OCI-M2 (cell line): ENCODE results near the gene GLCCI1.
"Not testable (repeated sequence)": the region's sequence is repeated elsewhere in the genome, so short reads cannot be mapped to it uniquely, and the experiment has no call there.

Source experiments
- DNase-seq: peaks from one replicate; lab custom pipeline; 2025; ENCODE audit not compliant: unreplicated experiment; lab: John Stamatoyannopoulos, UW

GLCCI1 gene

DNA sequence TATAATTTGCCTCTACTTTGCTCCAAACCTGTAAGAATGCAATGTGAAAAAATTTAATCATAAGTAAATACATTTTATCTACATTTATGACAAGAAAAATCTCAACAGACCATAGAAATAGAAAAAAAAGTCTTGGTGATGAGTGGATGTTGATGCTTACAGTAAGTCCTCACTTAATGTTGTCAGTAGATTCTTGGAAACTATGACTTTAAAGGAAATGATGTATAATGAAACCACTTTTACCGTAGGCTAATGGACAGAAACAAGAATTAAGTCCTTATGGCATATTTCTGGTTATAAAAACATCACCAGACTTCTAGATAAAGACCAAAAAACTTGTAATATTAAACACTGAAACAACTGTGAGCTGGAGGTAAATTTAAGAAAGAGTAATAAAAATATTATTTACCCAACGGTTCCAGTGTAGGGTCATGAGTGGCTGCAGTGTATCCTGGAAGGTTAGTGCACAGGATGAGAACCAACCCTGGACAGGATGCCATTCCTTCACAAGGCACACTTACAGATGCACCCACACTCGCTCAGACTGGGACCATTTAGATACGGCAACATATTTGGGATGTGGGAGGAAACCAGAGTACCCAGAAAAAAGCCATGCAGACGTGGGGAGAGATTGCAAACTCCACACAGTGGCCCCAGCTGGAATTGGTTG lies 76.3 kb downstream of the GLCCI1 start:
- no peak for DNase-seq

DNA sequence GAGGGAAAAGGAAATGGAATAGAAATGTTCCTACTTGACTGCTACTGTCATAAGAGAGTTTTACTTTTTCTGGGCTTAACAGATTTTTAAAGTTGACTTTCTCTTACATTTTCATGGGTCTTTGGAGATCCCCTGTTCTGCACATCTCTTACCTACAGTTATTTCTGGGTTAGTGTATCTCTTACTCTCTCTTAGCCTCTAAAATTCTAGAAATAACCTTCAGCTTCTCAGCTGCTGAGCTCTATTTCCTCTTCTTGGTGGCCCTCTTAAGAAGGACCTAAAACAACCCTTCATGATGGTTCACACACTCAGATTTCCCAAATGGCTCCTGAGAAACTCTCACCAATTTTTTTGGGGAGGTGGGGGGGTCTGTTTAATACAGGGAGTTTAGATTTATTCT lies 79.5 kb downstream of the GLCCI1 start:
- DNase-seq: not testable (repeated sequence)

DNA sequence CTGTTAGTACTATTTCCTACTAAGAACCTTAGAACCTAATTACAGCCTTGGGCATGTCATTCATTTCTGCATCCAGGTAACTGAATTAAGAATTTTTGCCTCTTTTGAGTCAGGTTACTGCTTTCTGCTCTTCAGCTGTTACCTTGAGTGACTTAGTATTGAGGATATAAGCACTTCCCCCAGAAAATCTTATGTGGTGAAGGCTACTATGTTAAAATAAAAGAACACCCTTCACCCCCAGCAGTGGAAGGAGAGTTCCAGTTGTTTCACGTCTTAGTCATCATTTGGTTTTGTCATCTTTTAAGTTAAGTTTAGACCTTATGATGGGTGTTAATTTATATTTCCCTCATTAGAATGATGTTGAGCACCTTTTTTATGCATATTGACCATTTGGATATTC lies 82.8 kb downstream of the GLCCI1 start:
- DNase-seq: no peak

DNA sequence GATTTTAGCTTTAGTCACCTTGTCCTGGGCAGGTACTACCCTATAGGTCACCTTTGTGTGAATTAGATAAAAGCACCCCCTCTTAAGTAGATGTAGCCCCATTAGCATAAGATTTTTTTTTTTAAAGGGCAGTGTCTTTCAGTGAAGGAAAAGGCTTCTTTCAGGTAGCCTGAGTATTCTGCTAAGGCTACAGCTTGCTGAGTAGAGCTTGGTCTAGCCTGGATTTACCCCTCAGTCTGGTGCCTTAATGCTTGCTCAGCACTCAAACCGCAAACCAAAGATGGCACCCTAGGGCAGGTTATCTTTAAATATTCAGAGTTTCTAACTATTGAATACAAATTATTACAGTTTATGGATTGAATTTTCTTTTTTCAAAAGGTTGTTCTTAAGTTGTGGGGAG lies 83.4 kb downstream of the GLCCI1 start:
- DNase-seq: no peak

DNA sequence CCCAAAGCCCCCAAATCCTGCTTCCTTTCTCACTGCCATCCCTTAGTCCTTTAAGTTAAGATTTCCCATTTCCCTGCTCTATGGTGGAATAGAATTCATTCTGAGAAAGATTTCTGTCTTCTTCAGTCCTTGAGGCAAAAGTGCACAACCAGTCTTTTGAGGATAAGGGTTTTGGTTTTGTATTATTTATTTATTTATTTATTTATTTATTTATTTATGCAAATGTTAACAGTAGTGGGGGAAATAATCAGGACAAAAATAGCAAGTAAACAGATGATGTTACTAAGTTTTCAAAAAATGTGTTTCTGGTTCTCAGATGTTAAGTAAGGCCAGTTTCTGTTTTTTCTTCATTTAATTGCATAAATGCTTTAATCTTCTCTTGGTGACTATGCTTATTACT lies 84.2 kb downstream of the GLCCI1 start:
- no peak for DNase-seq

DNA sequence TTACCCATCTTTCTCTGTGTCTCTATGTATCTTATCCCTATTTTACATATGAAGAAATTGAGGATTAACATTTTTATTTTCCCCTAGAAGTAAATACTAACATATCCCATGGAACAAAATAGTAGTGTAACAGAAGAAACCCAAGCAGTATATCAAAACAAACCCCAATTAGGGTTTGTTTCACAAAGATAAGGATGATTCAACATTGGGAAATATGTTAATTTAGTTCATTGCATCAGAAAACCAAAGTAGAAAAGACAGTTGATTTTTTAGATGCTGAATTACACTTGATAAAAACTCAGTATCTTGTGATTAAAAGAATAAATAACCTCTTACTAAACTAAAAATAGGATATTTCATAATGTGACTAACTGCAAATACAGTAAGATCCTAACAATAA lies 87.8 kb downstream of the GLCCI1 start:
- DNase-seq: no peak

DNA sequence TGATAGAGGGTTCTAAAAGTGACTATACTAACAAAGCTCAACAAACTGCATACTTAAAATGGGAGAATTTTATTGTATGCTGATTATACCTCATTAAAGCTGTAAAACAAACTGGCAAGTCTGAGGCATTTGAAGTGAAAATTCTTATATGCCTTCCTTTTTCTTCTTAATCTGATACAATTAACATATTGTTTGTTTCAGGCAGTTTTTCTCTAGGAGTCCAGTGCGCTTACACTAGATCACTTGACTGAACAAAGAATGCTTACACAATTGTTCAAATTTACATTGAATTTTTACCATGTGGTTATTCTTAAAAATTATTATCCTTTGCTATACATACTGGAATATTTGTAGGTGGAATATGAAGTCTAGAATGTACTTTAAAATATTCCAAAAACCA lies 89.0 kb downstream of the GLCCI1 start:
- no peak for DNase-seq

DNA sequence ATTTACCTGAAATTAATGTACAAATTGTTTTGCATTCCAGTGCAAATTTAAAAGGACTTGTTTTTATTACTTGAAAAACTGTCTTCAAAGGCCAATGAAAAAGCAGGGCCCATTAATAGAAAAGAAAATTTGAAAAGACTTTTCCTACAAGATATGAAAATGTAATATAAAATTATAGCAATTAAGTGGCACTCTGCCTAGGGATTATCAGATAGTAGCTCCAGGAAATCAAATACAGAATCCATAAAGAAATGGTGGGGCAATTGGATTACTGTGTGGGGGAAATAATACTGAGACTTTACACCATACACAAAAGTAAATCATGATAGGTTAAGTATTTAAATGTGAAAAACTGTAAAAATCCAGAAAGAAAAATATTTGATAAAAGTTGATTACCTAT lies 89.7 kb downstream of the GLCCI1 start:
- DNase-seq: no peak

DNA sequence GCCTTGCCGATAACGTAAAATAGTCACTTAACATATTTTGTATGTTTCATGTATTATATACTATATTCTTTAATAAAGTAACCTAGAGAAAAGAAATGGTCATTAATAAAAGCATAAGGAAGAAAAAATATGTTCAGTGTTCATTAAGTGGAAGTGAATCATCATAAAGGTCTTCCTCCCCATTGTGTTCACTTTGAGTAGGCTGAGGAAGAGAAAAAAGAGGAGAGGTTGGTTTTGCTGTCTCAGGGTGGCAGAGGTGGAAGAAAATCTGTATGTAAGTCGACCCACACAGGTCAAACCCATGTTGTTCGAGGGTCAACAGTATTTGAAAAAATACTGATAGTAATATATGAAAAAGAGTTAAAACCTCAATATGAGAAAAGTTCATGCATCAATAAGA lies 90.3 kb downstream of the GLCCI1 start:
- DNase-seq: no peak

DNA sequence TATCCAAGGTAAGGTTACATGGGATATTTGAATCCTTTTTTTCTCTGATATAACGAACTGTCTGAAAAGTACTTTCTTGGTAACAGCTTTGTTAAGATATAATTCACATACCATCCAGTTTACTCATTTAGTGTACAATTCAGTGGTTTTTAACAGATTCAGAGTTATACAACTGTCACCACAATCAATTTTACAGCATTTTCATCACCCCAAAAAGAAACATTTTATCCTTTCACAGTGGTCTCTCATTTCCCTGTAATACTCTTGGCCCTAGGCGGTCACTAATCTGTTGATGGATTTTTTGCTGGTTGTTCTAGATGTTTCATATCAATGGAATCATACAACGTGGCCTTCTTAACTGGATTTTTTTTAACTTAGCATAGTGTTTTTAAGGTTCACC lies 91.6 kb downstream of the GLCCI1 start:
- DNase-seq: no peak

DNA sequence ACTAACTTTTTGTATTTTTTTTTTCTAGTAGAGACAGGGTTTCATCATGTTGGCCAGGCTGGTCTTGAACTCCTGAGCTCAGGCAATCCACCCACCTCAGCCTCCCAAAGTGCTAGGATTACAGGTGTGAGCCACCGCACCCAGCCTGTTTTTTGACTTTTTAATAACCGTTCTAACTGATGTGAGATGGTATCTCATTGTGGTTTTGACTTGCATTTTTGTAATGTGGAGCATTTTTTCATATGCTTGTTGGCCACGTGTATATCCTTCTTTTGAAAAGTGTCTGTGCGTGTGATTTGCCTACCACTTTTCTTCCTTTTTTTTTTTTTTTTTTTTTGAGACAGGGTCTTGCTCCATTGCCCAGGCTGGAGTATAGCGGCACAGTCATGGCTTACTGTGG lies 94.7 kb downstream of the GLCCI1 start:
- DNase-seq: not testable (repeated sequence)

DNA sequence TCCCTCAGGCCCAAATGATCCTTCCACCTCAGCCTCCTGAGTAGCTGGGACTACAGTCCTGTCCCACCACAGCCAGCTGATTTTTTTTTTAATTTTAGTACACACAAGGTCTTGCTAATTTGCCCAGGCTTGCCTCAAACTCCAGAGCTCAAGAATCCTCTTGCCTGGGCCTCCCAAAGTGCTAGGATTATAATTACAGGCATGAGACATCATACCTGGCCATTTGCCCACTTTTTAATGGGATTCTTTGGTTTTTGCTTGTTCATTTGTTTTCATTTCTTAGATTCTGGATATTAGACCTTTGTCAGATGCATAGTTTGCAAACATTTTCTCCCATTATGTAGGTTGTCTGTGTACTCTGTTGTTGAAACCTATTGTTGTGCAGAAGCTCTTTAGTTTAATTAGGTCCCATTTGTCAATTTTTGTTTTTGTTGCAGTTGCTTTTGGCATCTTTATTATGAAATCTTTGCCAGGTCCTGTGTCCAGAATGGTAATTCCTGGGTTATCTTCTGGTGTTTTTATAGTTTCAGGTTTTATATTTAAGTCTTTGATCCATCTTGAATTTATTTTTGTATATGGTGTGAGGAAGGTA lies 95.2 kb downstream of the GLCCI1 start:
- no peak for DNase-seq

DNA sequence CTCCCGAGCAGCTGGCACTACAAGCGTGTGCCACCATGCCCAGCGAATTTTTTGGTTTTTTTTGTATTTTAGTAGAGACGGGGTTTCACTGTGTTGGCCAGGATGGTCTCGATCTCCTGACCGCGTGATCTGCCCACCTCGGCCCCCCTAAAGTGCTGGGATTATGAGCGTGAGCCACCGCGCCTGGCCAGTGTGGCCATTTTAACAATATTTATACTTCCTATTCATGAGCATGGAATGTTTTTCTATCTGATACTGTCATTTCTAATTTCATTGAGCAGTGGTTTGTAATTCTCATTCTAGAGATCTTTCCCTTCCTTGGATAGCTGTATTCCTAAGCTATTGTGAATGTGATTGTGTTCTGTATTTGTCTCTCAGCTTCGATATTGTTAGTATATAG lies 96.2 kb downstream of the GLCCI1 start:
- no peak for DNase-seq

DNA sequence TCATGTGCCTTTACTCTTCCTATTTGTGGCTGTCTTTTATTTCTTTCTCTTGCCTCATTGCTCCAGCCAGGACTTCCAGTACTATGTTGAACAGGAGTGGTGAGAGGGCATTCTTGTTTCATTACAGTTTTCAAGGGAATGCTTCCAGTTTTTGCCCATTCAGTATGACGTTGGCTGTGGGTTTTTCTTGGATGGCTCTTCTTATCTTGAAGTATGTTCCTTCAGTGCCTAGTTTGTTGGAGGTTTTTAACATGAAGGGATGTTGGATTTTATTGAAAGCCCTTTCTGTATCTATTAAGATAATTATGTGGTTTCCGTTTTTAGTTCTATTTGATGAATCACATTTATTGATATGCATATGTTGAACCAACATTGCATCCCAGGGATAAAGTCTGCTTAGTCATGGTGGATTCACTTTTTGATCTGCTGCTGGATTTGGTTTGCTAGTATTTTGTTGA lies 96.8 kb downstream of the GLCCI1 start:
- DNase-seq: no peak

DNA sequence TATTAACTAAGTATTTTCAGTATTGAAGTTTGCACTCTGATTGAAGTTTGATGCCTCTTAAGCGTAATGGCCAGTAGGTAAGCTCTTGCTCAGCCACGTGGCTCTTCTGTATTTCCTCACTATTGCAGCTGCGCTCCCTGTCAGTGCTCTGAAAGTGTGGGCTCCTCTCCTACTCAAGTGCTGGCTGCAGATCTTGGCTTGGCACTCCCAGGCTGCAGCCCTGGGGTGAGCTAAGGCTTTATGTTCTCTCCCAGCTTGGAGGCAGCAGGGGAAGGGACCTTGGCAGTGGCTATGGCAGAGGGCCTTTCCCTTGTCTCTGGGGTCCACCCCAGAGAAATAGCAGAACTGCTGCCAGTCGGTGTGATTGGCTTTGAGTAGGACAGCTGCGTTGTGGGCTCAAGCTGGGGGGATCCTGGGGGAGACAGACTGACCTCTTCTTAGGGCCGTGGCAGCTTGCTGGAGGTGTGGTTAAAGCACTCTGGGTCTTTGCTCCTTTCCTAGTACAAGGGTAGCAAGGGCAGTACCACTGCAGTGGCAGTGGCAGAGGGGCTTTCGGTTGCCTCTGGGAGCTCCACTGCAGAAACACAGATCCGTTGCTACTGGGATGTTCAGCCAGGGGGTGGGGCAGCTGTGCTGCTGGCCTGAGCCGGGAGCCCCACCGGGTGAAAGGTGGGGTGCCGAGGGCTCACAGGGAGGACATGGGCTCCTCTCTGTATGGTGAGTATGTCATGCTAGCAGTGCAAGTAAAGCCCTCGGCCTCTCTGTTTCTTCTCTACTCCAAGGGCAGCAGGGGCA lies 100.5 kb downstream of the GLCCI1 start:
- no peak for DNase-seq

DNA sequence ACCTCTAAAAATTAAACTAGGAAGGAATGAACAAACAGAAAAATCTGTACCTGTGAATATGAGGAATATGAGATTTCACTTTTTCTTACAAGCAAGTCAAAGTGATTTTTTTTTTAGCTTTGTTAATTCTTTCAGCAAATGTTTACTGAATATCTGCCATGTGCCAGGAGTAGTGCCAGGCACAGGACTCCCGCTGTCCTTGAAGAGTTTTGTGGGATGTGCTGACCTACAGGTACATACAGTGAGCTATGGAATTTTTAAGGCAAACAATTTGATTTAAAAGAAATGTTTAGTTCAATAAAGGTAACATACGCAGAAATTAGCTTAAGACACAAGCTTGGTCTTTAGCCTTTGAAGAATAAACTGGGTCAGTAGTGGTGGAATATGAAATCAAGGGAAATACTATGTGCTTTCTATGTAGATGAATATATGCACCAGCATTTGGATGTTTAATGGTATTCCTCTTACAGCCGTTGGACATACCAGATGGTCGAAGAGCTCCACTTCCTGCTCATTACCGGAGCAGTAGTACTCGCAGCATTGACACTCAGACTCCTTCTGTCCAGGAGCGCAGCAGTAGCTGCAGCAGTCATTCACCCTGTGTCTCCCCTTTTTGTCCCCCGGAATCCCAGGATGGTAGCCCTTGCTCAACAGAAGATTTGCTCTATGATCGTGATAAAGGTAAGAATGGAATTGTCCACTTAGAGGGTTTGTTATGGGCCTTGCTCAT lies 102.0 kb downstream of the GLCCI1 start:
- DNase-seq: no peak

DNA sequence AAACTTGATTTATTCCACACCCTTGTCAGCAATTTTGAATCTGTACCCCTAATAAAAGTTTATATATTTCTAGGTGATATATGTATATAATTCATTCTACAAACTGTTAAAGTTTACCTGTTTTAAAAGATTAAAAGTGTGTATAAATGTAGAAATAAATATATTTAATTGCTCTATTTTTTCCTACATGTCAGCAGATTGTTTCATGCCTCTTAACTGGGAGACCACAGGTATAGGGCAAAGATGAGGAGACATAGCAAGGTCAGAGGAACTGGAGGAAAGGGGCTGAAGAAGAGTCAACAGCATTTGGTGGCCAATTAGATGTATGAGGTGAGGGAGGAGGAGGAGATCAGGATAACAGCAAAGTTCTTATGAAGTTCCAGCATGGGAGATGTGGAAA lies 109.8 kb downstream of the GLCCI1 start:
- DNase-seq: no peak

DNA sequence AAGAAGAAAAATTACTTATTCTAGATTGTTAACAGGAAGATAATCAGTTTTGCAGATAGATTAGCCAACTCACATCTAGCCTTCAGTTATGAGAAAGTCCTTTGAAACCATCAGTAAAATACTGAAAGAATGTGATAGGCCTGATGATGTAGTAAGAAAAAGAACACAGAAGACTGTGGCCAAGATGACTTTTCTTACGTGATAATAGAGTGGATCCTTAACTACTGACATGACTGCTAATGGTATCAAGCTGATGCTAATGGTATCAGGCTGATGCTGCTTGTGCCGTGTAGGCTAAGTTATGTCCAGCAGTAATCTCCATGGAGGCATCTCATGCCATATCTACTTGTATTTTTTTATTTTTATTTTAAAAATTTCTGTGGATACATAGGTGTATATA lies 114.2 kb downstream of the GLCCI1 start:
- DNase-seq: no peak

DNA sequence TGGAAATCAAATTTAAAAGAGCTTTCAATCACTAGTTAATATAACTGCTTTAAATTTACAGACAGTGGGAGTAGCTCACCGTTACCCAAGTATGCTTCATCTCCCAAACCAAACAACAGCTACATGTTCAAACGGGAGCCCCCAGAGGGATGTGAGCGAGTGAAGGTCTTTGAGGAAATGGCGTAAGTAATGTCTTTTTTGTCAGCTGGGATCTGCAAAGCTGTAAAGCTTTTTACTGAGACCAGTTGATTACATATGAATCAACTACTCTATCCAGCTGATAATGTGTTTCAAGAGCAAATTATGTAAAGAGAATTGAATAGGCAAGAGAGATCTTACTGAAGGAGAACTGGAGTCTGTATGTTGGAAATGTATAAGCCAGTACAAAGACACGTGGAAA lies 116.2 kb downstream of the GLCCI1 start:
- no peak for DNase-seq

DNA sequence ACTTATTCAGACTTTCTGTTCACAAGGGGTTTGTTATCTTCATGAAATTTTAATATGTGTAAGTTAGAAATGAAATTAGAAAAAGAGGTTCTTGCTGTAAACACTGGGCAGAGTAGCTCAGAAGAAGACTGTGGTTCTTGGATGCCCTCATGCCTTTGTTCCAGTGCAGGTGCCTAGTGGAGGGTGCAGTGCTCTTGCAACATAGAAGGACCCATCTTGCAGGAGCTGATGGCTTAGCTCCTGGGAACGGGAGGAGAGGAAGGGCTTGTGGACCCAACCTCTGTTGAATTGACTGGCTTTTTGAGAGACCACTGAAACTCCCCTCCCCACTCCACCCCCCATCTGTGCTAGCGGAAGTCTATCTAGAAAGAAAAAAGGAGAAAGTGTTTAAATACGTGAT lies 116.8 kb downstream of the GLCCI1 start:
- DNase-seq: no peak

DNA sequence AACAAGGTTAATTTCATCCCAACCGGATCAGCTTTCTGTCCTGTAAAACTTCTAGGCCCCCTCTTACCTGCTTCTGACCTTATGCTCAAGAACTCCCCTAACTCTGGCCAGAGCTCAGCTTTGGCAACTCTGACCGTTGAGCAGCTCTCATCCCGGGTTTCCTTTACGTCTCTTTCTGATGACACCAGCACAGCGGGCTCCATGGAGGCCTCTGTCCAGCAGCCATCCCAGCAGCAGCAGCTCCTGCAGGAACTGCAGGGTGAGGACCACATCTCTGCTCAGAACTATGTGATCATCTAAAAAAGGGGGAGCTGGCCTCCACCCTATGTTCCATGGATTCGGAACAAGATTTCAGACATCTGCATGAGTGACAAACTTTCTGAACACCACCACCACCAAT lies 117.6 kb downstream of the GLCCI1 start:
- no peak for DNase-seq
